HG03175 (cell line): Measurements from ENCODE around the gene R3HDM2.

Experiments
- ATAC-seq: cut with Tn5 transposase; IDR thresholded peaks from one replicate; pipeline ENCODE4 v1.9.1; 2021; ENCODE audit warnings: mild to moderate bottlenecking, moderate library complexity; ENCODE audit not compliant: unreplicated experiment

Gene R3HDM2

DNA sequence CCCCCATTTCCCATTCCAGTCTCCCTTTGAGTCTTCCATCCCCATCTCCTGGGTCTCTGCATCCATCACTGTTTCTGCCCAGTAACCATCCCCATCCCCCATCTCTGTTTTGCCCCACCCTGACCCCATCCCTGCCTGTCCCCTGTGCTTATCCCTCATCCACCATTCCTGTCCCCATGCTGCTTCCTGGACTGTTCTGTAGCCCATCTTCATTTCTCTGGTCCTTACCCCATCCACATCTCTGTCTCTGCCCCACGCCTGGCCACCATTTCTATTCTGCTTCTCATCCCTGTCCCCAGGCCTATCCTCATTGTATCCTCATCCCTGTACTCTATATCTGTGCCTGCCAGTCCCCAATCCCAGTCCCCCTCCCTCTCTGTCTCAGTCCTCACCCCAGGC, 210.1 kb downstream of the R3HDM2 start:
- no peak for ATAC-seq

DNA sequence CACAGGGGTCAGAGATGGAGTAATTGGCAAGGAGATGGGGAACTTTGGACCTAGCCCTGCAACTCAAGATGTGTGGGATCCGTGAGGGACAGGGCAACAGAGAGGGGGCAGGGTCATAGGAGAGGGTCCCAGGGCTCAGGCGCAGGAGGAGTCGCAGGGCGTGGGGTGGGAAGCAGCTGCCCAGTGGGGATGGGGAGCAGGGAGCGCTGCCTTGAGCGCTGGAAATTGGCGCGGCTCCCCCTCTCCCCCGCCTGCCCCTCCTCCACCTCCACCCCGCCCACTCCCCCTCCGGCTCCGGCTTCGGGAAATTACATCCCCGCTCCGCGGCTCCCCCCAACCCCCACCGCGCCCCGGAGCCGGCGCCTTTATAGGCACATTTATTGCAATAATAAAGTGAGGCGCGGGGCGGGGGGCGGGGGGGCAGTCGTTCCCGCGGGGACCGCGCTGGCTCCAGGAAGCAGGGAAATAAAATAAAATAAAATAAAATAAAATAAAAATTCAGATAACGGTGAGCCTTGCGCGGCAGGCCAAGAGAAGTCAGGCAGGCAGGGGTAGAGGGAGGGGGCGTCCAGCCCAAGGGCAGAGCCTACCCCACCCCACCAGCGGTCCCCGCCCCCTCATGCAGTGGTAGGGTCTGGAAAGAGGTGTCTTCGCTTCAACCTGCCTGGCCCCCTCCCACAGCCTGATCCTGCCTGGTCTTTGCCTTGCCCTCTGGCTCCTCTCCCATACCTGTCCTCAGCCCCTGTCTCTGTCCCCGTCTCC, 210.7 kb downstream of the R3HDM2 start:
- ATAC-seq: no peak

GRCh38 chr12:57219205-57219992, 211.4 kb downstream of the R3HDM2 start:
- ATAC-seq: no peak

GRCh38 chr12:57218030-57218853, 212.6 kb downstream of the R3HDM2 start:
- no peak for ATAC-seq

DNA sequence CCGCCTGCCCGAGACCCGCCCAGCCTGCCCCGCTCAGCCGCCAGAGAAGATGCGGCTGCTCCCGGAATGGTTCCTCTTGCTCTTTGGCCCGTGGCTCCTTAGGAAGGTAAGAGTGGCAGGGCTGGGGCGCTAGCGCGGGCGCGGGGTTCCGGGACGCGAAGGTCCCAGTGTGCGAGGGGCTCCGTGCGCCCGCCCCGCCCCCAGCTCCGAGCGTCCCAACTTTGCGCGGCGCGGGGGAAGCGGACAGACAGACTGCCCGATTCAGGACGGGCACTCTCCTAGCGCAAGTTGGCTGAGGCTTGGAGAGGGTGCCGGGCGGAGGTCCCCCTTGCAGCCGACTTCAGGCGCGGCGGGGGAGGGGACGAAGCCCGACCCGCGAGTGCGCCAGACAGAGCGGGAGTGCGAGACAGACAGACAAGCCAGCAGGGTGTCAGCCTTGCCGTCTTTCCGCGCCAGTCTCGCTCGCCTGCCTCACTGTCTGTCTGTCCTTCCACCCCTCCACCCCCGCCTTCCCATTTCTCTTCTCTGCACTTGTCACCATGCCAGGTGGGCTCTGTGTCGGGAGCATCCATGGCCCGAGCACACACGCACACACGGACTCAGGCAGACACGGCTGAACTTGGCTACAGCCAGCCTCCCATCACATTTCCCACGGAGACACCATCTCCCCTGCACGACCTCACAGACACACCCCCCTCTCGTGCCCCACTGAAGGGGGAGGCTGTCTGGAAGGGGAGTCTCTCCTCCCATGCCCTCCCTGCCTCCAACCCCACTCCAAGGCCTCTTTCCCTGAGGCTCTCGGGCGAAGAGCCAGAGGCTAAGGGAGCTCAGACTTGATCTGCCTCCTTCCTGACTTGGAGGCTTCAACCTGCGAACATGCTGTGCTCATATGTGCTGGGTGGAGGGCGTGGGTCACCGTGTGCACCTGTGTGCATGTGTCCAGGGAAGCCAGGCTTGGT, 213.6 kb downstream of the R3HDM2 start:
- ATAC-seq: no peak

DNA sequence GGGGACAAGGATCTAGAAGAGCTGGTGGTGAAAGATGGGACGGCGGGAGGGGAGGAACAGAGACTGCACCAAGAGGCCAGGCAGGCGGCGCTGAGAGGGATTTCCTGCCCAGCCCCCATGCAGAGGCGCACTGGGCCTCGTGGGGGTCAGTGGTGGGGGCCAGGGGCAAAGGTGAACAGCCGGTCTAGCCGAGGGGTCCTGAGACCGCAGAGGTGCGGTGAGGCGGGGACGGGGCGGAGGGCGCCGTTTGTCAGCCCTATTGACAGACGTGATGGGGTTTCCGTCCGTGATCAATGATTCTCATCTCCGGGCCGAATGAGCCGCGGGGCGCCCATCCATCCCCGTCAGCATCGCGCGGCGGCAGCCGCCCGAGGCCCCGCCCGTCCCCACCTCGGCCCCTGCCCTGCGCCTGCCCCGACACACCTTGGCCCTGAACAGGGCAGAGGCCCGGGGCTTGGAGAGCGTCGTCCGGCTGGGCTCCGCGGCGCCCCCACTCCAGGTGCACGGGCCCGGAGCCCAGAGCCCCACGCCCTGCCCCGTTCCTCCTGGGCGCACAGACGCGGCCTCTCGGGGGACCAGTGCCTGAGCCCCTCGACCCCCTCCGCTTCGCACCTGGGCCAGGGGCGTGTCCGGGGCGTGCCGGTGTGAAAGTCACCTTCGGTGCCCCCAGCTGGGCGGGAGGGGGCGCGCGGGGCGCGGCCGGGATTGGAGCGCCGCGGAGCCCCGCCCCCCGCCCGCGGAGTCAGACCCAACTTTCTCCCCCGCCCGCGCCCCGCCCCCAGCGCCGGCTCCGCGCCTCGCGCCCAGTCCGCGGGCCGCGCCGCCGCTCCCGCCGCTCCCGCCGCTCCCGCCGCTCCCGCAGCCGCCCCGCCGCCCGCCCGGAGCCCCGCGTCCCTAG, 214.6 kb downstream of the R3HDM2 start, which contains the start of gene NXPH4:
TSS of gene NXPH4 (plus strand) at position 781 of the 898 bp plus-strand sequence. CDS start 176 bp downstream, outside the sequence.
- ATAC-seq: no peak

DNA sequence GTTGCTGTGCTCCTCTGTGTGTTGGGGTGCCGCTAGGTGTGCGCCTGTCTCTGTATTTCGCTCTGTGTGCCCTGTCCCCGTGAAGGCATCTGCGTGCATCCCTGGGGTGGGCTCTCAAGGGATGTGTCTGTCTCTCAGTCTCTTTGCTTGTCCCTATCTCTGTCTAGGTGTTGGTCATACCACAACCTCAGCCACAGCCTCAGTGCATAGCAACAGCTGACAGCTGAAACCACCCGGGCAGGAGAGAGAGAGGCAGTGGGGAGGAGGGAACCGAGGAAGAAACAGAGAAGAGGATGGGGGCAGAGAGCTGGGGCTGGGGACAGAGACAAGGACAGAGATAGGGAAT, 215.2 kb downstream of the R3HDM2 start:
- ATAC-seq: peak; percentile 44

DNA sequence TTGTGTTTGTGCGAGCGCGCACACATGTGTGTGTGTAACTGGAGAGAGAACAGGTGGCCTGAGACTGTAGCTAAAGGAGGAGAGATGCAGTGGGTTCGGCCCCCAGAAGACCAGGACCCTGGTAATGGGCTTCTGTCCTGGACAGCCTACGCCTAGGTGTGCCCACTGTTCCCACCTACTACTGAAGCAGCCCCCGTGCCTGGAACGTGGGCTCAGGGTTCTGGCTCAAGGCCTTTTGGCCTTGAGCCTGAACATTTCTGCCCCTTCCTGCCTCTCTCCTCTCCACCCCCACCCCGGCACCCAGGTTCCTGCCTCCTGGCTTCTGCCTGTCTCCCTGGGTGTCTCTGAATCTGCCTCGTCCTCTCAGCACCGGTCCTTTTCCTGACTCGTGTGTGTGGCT, 215.8 kb downstream of the R3HDM2 start:
- ATAC-seq: no peak

DNA sequence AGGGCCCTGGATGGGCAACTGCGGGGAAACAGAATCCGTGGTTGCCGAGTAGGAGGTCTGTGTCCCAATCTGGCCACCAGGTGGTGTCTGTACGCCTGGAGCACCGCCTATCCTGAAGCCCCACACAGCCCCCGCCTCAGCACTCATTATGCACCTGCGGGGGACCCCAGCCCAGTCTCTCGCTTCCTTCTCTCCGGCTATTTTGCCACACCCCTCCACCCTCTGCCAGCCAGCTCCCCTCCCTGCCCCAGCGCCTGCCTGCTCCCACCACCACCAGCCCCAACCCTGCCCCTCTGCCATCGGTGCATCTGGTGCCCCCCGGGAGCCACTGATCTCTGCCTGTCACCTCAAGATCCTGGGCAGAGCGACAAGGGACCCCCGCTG, 216.5 kb downstream of the R3HDM2 start:
- no peak for ATAC-seq

GRCh38 chr12:57213763-57214397, 217.0 kb downstream of the R3HDM2 start:
- no peak for ATAC-seq

DNA sequence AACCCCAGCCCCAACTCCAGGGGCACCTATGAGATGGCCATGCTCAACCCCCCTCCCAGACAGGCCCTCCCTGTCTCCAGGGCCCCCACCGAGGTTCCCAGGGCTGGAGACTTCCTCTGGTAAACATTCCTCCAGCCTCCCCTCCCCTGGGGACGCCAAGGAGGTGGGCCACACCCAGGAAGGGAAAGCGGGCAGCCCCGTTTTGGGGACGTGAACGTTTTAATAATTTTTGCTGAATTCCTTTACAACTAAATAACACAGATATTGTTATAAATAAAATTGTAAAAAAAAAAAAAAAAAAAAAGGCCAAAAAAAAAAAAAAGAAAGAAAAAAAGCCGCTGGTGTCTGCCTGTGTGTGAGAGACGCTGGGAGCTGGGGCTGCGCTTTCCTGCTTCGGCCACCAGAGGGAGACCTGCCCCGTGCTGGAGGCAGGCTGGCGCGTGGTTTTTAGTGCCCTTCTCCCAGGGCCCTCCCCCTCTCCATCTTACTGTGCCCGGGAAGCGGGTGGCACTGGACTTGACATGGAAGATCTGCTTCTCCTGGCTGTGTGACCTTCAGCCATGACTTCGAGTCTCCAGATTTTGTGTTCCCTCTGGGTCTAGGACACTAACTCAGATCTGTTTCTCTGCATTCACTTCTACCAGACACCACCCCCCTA, 217.7 kb downstream of the R3HDM2 start:
- peak; percentile 43 for ATAC-seq

DNA sequence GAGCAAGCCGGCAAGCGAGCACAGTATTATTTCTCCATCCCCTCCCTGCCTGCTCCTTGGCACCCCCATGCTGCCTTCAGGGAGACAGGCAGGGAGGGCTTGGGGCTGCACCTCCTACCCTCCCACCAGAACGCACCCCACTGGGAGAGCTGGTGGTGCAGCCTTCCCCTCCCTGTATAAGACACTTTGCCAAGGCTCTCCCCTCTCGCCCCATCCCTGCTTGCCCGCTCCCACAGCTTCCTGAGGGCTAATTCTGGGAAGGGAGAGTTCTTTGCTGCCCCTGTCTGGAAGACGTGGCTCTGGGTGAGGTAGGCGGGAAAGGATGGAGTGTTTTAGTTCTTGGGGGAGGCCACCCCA, 218.2 kb downstream of the R3HDM2 start:
- ATAC-seq: no peak

- no peak for ATAC-seq
Observed at GRCh38 chr12:57211791-57212700, 218.8 kb downstream of the R3HDM2 start.

GRCh38 chr12:57210926-57211692, 219.7 kb downstream of the R3HDM2 start:
- no peak for ATAC-seq

DNA sequence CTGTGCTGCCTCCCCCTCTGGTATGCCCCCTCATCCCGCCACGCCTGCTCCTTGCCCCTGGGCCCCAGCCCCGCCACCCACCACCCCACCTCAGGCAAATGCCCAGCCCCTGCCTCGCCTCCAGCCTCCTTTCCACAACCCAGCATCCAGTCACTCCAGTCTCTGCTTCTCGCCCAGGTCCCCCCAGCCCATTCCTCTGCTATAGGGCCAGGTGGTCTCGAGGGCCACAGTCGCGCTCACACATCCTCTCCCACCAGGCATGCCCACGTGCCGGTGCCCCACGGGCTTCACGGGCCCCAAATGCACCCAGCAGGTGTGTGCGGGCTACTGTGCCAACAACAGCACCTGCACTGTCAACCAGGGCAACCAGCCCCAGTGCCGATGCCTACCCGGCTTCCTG, 220.4 kb downstream of the R3HDM2 start:
- ATAC-seq: no peak

- no peak for ATAC-seq
Observed at GRCh38 chr12:57209916-57210315, 220.9 kb downstream of the R3HDM2 start.
